H1 (cell line): ENCODE data around the gene GCK. TPM values are rescaled to one million over a fixed set of nuclear protein-coding genes. Genes with fewer than 3 reads are reported as not detected.

Source experiments
- CTCF ChIA-PET: fragments of 300-600 bp; sonication (Branson Sonifier 250); formaldehyde crosslinking; loops from one replicate; lab custom pipeline; 2021; ENCODE audit not compliant: partially characterized antibody; lab: Charles Lee
- POLR2A ChIA-PET: fragments of 300-600 bp; sonication (Branson Sonifier 250); formaldehyde crosslinking; loops from one replicate; lab custom pipeline; 2021; ENCODE audit warnings: inconsistent platforms; ENCODE audit not compliant: partially characterized antibody; lab: Charles Lee
- DNase-seq, 2 experiments: peaks; one replicate each; pipeline versions ENCODE4 v3.0.0 to v3.0.0-alpha.2; 2010 to 2022; ENCODE audit warnings: low spot score in 2 of 2, low read depth in 1 of 2, mixed read lengths in 1 of 2
- FAIRE-seq: peaks from 2 replicates; lab custom pipeline; 2011; peaks lifted over from hg19 to GRCh38; lab: Jason Lieb, UNC
- H2AFZ ChIP-seq: 2 replicates; pipeline ENCODE4 v1.8.1; 2012; ENCODE audit warnings: low read length, inconsistent platforms
- H2AK5ac ChIP-seq: 2 replicates; pipeline ENCODE4 v1.6.1; 2013; ENCODE audit warnings: low read depth, low read length
- H2BK120ac ChIP-seq: replicated peaks from 2 replicates; pipeline ENCODE3; 2013; ENCODE audit warnings: low read depth, low read length, inconsistent platforms
- H2BK12ac ChIP-seq: 2 replicates; pipeline ENCODE4 v1.6.1; 2013; ENCODE audit warnings: low read depth, low read length
- H2BK15ac ChIP-seq: 2 replicates; pipeline ENCODE4 v1.6.1; 2013; ENCODE audit warnings: low read length
- H2BK20ac ChIP-seq: 2 replicates; pipeline ENCODE4 v1.6.1; 2013; ENCODE audit warnings: low read length
- H2BK5ac ChIP-seq: 2 replicates; pipeline ENCODE4 v1.6.1; 2013; ENCODE audit warnings: low read depth, low read length
- H3K14ac ChIP-seq: 2 replicates; pipeline ENCODE4 v1.6.1; 2013; ENCODE audit warnings: inconsistent platforms; ENCODE audit not compliant: insufficient read length
- H3K18ac ChIP-seq: 2 replicates; pipeline ENCODE4 v1.6.1; 2013; ENCODE audit warnings: low read length; ENCODE audit errors: extremely low read depth
- H3K23ac ChIP-seq: 2 replicates; pipeline ENCODE4 v1.6.1; 2013; ENCODE audit warnings: inconsistent platforms; ENCODE audit not compliant: insufficient read length
- H3K23me2 ChIP-seq: 2 replicates; pipeline ENCODE4 v1.6.1; 2013; ENCODE audit warnings: low read depth, low read length
- H3K27ac ChIP-seq: 2 replicates; pipeline ENCODE4 v1.6.1; 2011; ENCODE audit warnings: low read depth, low read length, inconsistent platforms
- H3K27me3 ChIP-seq, 4 experiments: replicated peaks in 1 of 4; 1 replicate in 1 of 4; 2 replicates in 3 of 4; pipeline versions ENCODE4 v1.6.1 to v1.8.1; 2011 to 2013; ENCODE audit warnings: low read length in 3 of 4, mild to moderate bottlenecking in 3 of 4, inconsistent platforms in 2 of 4, mixed read lengths in 2 of 4, moderate library complexity in 1 of 4; ENCODE audit not compliant: control insufficient read depth in 3 of 4, insufficient read depth in 3 of 4; ENCODE audit errors: extremely low read depth in 1 of 4
- H3K36me3 ChIP-seq, 4 experiments: 2 replicates each; pipeline versions ENCODE4 v1.6.1 to v1.8.1; 2011 to 2013; ENCODE audit warnings: mild to moderate bottlenecking in 4 of 4, low read length in 3 of 4, moderate library complexity in 2 of 4, control low read depth in 1 of 4, inconsistent platforms in 1 of 4; ENCODE audit not compliant: insufficient read depth in 4 of 4, control insufficient read depth in 2 of 4
- H3K4ac ChIP-seq: replicated peaks from 2 replicates; pipeline ENCODE3; 2013; ENCODE audit warnings: low read length, low read depth, mixed read lengths, inconsistent platforms; ENCODE audit not compliant: insufficient read length
- H3K4me1 ChIP-seq, 4 experiments: replicated peaks in 1 of 4; 1 replicate in 1 of 4; 2 replicates in 3 of 4; pipeline versions ENCODE4 v1.6.1 to v1.8.1; 2011 to 2013; ENCODE audit warnings: low read length in 3 of 4, inconsistent platforms in 2 of 4, mixed read lengths in 1 of 4; ENCODE audit not compliant: insufficient read depth in 4 of 4, control insufficient read depth in 3 of 4
- H3K4me2 ChIP-seq, 2 experiments: 2 replicates each; pipeline versions ENCODE4 v1.6.1 to v1.8.1; 2011 to 2013; ENCODE audit warnings: low read depth in 2 of 2, low read length in 2 of 2, control low read depth in 1 of 2, inconsistent platforms in 1 of 2, mild to moderate bottlenecking in 1 of 2; ENCODE audit not compliant: insufficient read depth in 1 of 2
- H3K4me3 ChIP-seq, 4 experiments: fragments of 200-600, 300-600 bp in 1 of 4; sonication (generic), shearing (Covaris generic), sonication (Bioruptor Twin) in 1 of 4; 2 replicates each; pipeline versions ENCODE4 v1.5.1 to v1.8.1; 2011 to 2016; ENCODE audit warnings: low read length in 4 of 4, low read depth in 3 of 4, control low read depth in 2 of 4, inconsistent platforms in 2 of 4, mild to moderate bottlenecking in 2 of 4, mixed read lengths in 1 of 4, moderate library complexity in 1 of 4; ENCODE audit not compliant: insufficient read depth in 2 of 4; ENCODE audit errors: extremely low read depth in 1 of 4
- H3K56ac ChIP-seq: replicated peaks from 2 replicates; pipeline ENCODE3; 2013; ENCODE audit warnings: low read depth, mild to moderate bottlenecking, mixed read lengths, low read length, inconsistent platforms; ENCODE audit not compliant: insufficient read length
- H3K79me1 ChIP-seq: 2 replicates; pipeline ENCODE4 v1.6.1; 2013; ENCODE audit warnings: low read depth, low read length, control low read depth
- H3K79me2 ChIP-seq, 2 experiments: 2 replicates each; pipeline versions ENCODE4 v1.6.1 to v1.8.1; 2012 to 2013; ENCODE audit warnings: low read length in 2 of 2, mild to moderate bottlenecking in 2 of 2, inconsistent platforms in 1 of 2; ENCODE audit not compliant: insufficient read depth in 2 of 2, control insufficient read depth in 1 of 2
- H3K9ac ChIP-seq, 4 experiments: replicated peaks in 1 of 4; 1 replicate in 1 of 4; 2 replicates in 3 of 4; pipeline versions ENCODE4 v1.6.1 to v1.8.1; 2011 to 2013; ENCODE audit warnings: low read depth in 3 of 4, low read length in 3 of 4, control low read depth in 2 of 4, mild to moderate bottlenecking in 2 of 4, moderate library complexity in 2 of 4, inconsistent platforms in 1 of 4; ENCODE audit errors: extremely low read depth in 1 of 4
- H3K9me3 ChIP-seq, 2 experiments: 2 replicates each; pipeline versions ENCODE4 v1.6.1 to v1.8.1; 2012 to 2013; ENCODE audit warnings: mild to moderate bottlenecking in 2 of 2, moderate library complexity in 2 of 2, control low read depth in 1 of 2, inconsistent platforms in 1 of 2, low read depth in 1 of 2, low read length in 1 of 2, mixed read lengths in 1 of 2; ENCODE audit not compliant: insufficient read depth in 2 of 2
- H4K20me1 ChIP-seq, 2 experiments: replicated peaks in 1 of 2; 2 replicates each; pipeline versions ENCODE3 to v1.8.1; 2011 to 2013; ENCODE audit warnings: inconsistent platforms in 2 of 2, low read length in 2 of 2, mild to moderate bottlenecking in 1 of 2; ENCODE audit not compliant: insufficient read depth in 2 of 2, control insufficient read depth in 1 of 2
- H4K5ac ChIP-seq: 2 replicates; pipeline ENCODE4 v1.6.1; 2013; ENCODE audit warnings: low read length, low read depth, mixed read lengths, inconsistent platforms; ENCODE audit not compliant: insufficient read length
- H4K8ac ChIP-seq: 2 replicates; pipeline ENCODE4 v1.8.0; 2013; ENCODE audit warnings: mild to moderate bottlenecking, moderate library complexity, low read length, inconsistent platforms; ENCODE audit not compliant: insufficient read depth; ENCODE audit errors: extremely low read depth
- H4K91ac ChIP-seq: replicated peaks from 2 replicates; pipeline ENCODE3; 2013; ENCODE audit warnings: low read length, mixed read lengths, inconsistent platforms; ENCODE audit not compliant: insufficient read length
- ATF3 ChIP-seq: IDR thresholded peaks from 2 replicates; pipeline ENCODE4 v1.6.1; 2011; ENCODE audit warnings: low read depth, mild to moderate bottlenecking, low read length; ENCODE audit not compliant: insufficient read depth
- BACH1 ChIP-seq: IDR thresholded peaks from 2 replicates; pipeline ENCODE4 v1.6.1; 2012; ENCODE audit warnings: low read length, improper control_type of control experiment
- BRCA1 ChIP-seq: IDR thresholded peaks from 2 replicates; pipeline ENCODE4 v1.6.1; 2012; ENCODE audit warnings: low read depth, low read length, improper control_type of control experiment
- CBX5 ChIP-seq: fragments of 300-800, 300-1000 bp; sonication (generic); IDR thresholded peaks from 2 replicates; pipeline ENCODE4 v1.7.1; 2016; ENCODE audit warnings: antibody characterized with exemption, low read length, low read depth
- CHD1 ChIP-seq: IDR thresholded peaks from 2 replicates; pipeline ENCODE4 v1.6.1; 2012; ENCODE audit warnings: low read depth, low read length, improper control_type of control experiment
- GABPA ChIP-seq: IDR thresholded peaks from 2 replicates; pipeline ENCODE4 v1.6.1; 2011; ENCODE audit warnings: mild to moderate bottlenecking, low read length, moderate library complexity, borderline replicate concordance; ENCODE audit not compliant: insufficient read depth
- HDAC6 ChIP-seq: IDR thresholded peaks from one replicate; pipeline ENCODE4 v1.7.1; 2012; ENCODE audit warnings: low read depth, mild to moderate bottlenecking, inconsistent platforms, low read length, moderate library complexity
- POLR2A ChIP-seq, 2 experiments: IDR thresholded peaks; 1 replicate in 1 of 2; 2 replicates in 1 of 2; pipeline ENCODE4 v1.6.1; 2011; ENCODE audit warnings: low read depth in 2 of 2, low read length in 2 of 2, mild to moderate bottlenecking in 2 of 2; ENCODE audit errors: control extremely low read depth in 1 of 2
- SP1 ChIP-seq: IDR thresholded peaks from 2 replicates; pipeline ENCODE4 v1.6.1; 2011; ENCODE audit warnings: low read depth, low read length
- TCF12 ChIP-seq: IDR thresholded peaks from 2 replicates; pipeline ENCODE4 v1.6.1; 2011; ENCODE audit warnings: low read depth, mild to moderate bottlenecking, low read length
- WGBS, 2 experiments: shearing (Covaris generic) in 1 of 2; methylation state at CpG; one replicate each; pipeline versions ENCODE4 v1.1.6 to v1.1.7; 2013 to 2015; ENCODE audit warnings: low lambda C conversion rate in 2 of 2, mixed read lengths in 2 of 2, inconsistent platforms in 1 of 2, low coverage in 1 of 2, missing lambda C conversion rate in 1 of 2; ENCODE audit not compliant: insufficient replicate concordance in 2 of 2, insufficient coverage in 1 of 2, insufficient read length in 1 of 2; ENCODE audit errors: extremely low coverage in 1 of 2, missing lambda C conversion rate in 1 of 2; 5-methylcytosine and 5-hydroxymethylcytosine counted together
- polyA plus RNA-seq, 7 experiments: library from polyadenylated mRNA; depleted of rRNA in 3 of 7; stranded (reverse) in 5 of 7; unstranded in 2 of 7; fragments of >200 nt in 5 of 7; fragments of 200-250 nt in 2 of 7; gene quantifications; 1 replicate in 5 of 7; 2 replicates in 1 of 7; 4 replicates in 1 of 7; pipeline versions ENCODE4 v1.2.1 to v1.2.3, GENCODE V29; 2011 to 2013; ENCODE audit warnings: missing spikeins in 2 of 7, mixed read lengths in 2 of 7
- total RNA-seq: library from RNA; stranded (reverse); fragmentation: NEBNext Ultra II Directional; extraction: Animal tissue kit (Norgen Biotek cat#: 25700); gene quantifications from 2 replicates; pipeline ENCODE4 v1.2.1, GENCODE V29; 2021
- TF ChIP-seq, protein P1 (sequence below): IDR thresholded peaks from 2 replicates; pipeline ENCODE4 v1.6.1; 2012; ENCODE audit warnings: inconsistent platforms

GCK gene
- total and polyA plus RNA-seq, 2 of the 8 experiments (the other 6 are each of a cell fraction or from before 2014, with no cell fraction given): 2.4 to 4.9 TPM

GRCh38 chr7:44107961-44108767 lies 81.1 kb downstream of the GCK start:
- FAIRE-seq (no peak), DNase-seq (no peak)
- H2BK12ac ChIP-seq: no peak overlapping the region
- H3K4me3 ChIP-seq: no peak overlapping the region
- H4K8ac ChIP-seq: no peak overlapping the region
- H2BK15ac ChIP-seq: no peak overlapping the region
- no peak overlapping the region for H2BK5ac ChIP-seq
- no peak overlapping the region for H3K4me2 ChIP-seq
- no peak overlapping the region for H4K5ac ChIP-seq
- H3K27ac ChIP-seq: no peak overlapping the region
- CTCF ChIA-PET: interaction anchor here (0.9 to 2.4 kb wide), 4 partner anchors 15 to 133 kb away, joined by 3 to 11 read pairs (median 3); partner anchors contain the start of gene POLD2
- no peak overlapping the region for H3K9ac ChIP-seq
- peaks cover 2 to 6% of the 10 kb centered on the region in 2 experiments for H4K20me1 ChIP-seq
- no peaks in the 10 kb centered on the region for H3K9me3 ChIP-seq
- WGBS, 2 experiments: 88% methylated on average over 16 of the region's 21 CpGs; no CpG with 5 or more reads in 1 of the 2 experiments
- H3K4ac ChIP-seq: no peak overlapping the region
- H4K91ac ChIP-seq: no peak overlapping the region
- peaks cover 0 to 18% (median 13%) of the 10 kb centered on the region in 4 experiments; a peak in 6 of 7 replicates for H3K27me3 ChIP-seq
- H3K14ac ChIP-seq: no peak overlapping the region
- no peak overlapping the region for H2BK120ac ChIP-seq
- peaks cover 15% of the 10 kb centered on the region for H3K23me2 ChIP-seq
- H3K4me1 ChIP-seq: peaks cover 0 to 14% (median 9%) of the 10 kb centered on the region in 4 experiments; a peak in 6 of 7 replicates
- H3K79me1 ChIP-seq: peaks cover 4% of the 10 kb centered on the region; the same call in 1 of the 2 replicates
- POLR2A ChIA-PET: interaction anchor here (1.7 kb wide), 1 partner anchor 14 kb away, joined by 6 read pairs; the partner anchor contains the start of gene POLD2
- H2AK5ac ChIP-seq: no peak overlapping the region
- TF ChIP-seq, protein P1, sequence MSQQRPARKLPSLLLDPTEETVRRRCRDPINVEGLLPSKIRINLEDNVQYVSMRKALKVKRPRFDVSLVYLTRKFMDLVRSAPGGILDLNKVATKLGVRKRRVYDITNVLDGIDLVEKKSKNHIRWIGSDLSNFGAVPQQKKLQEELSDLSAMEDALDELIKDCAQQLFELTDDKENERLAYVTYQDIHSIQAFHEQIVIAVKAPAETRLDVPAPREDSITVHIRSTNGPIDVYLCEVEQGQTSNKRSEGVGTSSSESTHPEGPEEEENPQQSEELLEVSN: no peak
- no peak for TF ChIP-seq BACH1
- TF ChIP-seq ATF3: no peak
- no peak for TF ChIP-seq HDAC6
- no peak for TF ChIP-seq CBX5
- no peak for TF ChIP-seq SP1
- no peak for TF ChIP-seq TCF12
- no peak for TF ChIP-seq BRCA1
- no peak for TF ChIP-seq POLR2A (IDR thresholded peaks at IDR 0.05; ENCODE audit: control extremely low read depth in 1 of 2, low read depth in 2 of 2, low read length in 2 of 2)
- TF ChIP-seq CHD1: no peak
- TF ChIP-seq GABPA: no peak
- H3K36me3 ChIP-seq: no peaks in the 10 kb centered on the region; a peak in 2 of 8 replicates
- no peak overlapping the region for H2BK20ac ChIP-seq
- H3K23ac ChIP-seq: no peak overlapping the region
- H2AFZ ChIP-seq: no peak overlapping the region
- no peaks in the 10 kb centered on the region; a peak in 1 of 4 replicates for H3K79me2 ChIP-seq
- H3K18ac ChIP-seq: no peak overlapping the region
- no peak overlapping the region for H3K56ac ChIP-seq
